Central memory CD4-positive, alpha-beta T cell (primary cell): ENCODE results near the gene VENTX.

Experiments
- DNase-seq: peaks from one replicate; pipeline ENCODE4 v3.0.0; 2022

VENTX gene

DNA sequence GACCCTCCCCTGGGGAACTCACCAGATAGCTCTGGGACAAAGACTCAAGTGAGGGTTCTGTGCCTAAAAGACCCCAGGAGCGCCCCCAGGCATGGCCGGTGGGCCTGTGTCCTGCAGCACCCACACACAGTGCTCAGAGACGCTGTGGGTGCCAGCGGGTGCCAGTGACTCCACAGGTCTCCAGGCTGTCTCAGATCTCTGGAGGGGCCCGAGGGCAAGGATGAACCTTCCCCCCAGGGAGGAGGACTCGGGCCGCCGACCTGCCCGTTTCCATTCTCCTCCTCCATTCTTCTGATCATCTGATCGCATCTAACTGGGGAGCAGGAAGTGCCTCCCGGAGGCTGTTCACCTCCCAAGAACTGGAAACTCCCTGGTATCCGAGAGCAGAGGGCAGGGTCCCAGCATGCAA, 38.0 kb downstream of the VENTX start:
- peak; percentile 39 for DNase-seq

DNA sequence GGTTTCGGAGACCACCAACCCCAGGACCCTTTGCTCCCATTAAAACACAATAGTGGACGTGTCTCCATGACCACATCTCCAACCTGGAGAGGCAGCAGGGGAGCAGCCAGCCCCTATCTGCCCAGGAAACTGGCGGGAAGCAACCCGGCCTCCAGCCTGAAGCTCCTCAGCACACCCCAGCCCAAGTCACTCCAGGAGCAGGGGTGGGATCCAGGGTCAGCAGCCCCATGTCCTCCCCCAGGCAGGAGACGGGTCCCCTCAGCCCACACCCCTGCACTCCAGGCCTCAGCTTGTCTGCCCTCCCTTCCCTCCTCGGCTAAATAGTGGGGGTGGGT, 38.4 kb downstream of the VENTX start:
- DNase-seq, result peak; percentile 30

DNA sequence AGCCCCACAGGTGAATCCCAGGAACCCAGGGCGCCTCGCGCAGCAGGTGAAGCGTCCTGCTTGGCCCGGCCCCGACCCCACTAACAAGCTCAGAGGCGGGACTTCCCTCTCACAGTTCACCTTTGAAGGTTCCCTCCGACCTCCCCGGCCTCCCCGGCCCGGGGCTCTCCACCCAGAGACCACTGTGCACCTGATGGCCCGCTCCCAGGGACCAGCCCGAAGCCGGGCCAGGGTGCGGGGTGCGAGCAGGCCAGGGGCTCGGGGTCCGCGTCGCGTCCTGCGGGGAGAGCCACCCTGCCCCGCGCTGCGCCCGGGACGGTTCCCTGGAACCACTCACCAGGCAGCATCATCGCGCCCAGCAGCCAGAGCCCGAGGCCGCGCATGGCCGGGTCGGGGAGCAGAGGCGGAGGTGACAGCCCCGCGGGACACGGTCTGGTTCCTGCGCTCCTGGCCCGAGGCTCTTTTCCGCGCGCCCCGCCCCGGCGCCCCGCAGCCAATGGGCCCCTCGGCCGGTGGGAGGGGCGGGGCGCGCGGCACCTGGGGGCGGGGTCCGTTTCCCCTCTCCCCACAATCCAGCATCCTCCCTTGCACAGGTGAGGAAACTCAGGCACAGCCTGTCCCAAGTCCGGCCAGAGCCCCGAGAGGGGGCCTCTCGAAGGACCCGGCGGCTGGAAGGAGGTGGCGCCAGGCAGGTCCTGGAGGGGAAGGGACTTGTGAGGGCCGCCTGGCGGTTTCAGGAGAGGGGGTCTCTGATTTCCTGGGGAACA, 39.0 kb downstream of the VENTX start, which contains the start of gene ADAM8:
TSS of gene ADAM8 (minus strand) at position 434 of the 767 bp plus-strand sequence. CDS start at position 383, 51 bp downstream.
- peak; percentile 60 for DNase-seq

DNA sequence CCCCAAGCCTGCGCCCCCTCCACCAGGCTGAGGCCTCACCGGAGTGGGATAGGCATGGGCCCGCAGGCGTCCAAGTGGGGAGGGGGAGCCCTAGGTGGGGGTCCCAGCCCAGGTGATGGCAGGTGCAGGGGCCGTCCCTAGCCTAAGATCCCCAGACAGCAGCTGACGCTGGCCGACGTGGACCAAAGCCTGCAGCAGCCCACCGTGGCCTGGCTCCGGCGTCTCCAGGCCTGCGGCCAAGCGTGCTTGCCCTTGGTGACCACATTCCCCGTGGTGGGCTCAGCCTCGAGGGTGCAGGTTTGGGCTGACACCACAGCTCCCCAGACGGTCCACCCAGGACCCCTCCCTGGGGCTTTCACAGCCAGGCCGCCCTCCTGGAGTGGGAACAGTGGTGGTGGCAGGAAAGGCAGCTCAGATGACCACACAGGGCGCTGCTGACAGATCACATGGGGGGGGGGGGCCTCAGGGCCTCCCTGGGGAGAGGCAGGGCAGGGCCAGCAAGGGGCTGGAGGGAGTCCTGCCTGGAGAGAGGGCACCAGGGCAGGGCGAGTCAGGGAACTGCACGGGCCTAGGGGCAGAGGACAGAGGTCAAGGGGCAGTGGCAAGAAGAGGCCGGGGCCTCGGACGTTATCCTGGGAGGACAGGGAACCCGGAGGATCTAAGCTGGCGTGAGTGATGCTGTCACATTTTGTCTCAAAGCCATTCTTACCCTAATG, 39.8 kb downstream of the VENTX start:
- DNase-seq, result no peak

DNA sequence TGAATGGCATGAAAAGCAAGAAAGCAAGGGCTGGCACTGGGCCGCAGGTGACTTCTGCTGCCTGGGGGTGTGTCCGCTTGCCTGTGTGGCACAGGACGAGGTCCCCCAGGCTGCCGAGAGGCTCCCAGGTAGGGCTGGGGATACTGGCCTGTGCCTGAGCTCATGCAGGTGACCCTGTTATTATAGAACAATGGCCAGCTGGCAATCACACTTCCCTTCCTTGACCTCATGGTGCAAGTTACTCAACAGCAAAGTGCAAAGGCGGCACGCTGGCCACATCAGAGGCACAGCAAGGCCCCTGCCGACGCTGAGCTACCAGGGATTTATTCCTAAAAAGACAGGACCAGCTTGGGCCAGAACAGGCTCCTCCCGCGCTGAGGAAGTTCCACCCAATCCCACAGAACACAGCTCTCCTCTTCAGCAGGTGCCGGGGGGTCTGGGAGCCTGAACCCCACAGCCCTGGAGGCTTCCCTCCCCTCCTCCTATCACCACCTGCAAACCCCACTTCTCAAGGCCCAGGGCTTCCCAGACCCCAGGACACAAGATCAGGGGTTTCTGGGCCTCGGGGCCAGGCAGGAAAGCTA, 40.4 kb downstream of the VENTX start:
- peak; percentile 16 for DNase-seq

DNA sequence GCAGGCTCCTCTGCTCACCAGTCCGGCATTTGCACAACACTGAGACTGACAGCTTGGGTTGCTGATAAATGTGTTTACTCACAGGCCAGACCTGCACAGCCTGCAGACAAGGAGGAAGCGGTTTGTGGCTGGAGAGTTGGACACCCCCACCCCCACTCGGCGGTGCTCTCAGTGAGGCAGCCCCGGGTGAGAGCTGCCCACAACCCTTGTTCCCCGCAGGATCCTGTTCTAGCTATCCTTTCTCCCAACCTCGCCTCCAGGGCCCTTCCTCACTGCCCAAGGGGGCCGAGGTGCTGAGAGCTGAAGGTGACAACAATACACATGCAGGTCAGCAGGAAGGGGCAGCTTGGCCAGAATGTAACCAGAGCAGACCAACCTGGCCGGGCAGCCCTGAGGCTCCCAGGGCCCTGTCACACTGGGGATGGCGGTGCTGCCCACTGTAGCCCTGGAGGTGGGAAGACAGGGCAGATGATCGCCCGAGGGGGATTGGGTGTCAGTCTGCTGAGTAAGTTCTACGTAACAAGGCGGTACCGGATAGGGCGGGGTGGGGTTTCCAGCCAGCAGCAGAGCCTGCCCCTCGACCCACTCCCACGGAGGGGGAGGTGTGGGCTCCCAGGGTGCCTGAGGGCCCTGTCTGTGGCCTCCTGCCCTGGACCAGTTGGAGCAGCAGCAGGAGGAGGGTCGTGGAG, 41.1 kb downstream of the VENTX start:
- DNase-seq, result peak; percentile 78

DNA sequence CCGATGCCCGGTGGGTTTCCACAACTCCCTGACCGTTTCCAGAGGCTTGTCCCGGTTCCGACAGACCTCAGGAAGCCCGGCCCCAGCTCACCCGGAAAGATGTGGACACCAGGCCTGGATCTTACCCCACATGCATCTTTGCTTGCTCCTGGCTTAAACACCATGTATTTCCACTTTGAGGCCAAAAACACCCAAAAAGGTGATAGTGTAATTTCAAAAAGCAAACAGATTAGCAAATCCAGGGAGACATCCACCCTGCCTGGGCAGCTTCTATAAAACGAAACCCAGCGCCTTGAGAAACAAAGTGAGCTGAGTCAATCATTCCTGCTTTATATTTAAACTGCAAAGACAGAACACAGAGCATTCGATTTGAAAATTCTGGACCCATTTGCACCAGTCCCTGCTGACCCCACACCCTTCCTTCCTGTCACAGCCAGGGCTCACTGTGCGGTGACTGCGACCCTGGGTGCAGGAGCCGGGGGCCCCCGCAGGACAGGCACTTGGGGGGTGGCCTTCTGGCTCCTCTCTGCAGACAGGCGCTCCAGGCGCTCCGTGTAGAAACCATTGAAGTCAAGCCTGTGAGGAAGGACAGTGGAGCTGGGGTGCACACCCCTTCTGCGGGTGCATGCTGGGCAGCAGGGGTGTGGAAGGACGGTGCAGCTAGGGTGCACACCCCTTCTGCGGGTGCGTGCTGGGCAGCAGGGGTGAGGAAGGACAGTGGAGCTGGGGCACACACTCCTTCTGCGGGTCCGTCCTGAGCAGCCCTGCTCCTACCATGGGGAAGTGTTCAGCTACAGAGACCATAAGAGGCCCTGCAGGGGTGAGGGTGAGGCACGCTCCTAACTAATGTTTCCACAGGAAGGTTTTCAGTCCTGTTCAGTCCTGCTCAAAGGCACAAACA, 41.9 kb downstream of the VENTX start:
- DNase-seq, result no peak

DNA sequence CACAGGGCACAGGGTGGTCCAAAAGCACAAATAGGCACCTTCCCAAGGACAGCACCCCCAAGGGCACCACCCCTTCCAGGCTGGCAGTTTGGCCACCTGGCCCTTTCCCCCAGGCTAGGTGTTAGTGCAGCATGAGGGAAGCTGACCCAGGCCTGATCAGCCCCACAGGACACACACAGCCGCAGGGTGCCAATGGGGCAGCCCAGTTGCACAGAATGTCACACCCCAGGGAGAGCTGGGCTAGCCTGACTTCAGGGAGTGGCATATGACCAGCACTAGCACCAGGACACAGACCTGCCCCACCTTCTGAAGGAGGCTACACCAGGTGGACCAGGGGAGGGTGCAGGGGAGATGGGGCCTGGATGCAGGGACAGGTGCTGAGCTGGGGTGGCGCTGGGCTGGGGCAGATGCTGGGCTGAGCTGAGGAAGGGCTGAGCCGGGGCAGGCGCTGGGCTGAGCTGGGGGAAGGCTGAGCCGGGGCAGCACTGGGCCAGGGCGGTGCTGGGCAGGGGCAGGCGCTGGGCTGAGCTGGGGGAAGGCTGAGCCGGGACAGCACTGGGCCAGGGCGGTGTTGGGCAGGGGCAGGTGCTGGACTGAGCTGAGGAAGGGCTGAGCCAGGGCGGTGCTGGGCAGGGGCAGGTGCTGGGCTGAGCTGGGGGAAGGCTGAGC, 42.9 kb downstream of the VENTX start:
- no peak for DNase-seq

DNA sequence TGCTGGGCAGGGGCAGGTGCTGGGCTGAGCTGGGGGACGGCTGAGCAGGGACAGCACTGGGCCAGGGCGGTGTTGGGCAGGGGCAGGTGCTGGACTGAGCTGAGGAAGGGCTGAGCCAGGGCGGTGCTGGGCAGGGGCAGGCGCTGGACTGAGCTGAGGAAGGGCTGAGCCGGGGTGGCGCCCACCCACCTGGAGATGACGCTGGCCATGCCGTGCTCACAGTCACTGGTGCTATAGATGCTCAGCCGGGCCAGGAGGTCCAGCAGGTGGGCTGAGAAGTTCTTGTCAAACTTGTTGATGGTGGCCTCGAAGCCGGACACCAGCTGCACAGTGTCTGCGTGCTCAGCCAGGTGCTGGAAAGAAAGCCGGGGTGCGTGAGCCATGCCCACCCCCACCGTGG, 43.4 kb downstream of the VENTX start:
- DNase-seq, result no peak

DNA sequence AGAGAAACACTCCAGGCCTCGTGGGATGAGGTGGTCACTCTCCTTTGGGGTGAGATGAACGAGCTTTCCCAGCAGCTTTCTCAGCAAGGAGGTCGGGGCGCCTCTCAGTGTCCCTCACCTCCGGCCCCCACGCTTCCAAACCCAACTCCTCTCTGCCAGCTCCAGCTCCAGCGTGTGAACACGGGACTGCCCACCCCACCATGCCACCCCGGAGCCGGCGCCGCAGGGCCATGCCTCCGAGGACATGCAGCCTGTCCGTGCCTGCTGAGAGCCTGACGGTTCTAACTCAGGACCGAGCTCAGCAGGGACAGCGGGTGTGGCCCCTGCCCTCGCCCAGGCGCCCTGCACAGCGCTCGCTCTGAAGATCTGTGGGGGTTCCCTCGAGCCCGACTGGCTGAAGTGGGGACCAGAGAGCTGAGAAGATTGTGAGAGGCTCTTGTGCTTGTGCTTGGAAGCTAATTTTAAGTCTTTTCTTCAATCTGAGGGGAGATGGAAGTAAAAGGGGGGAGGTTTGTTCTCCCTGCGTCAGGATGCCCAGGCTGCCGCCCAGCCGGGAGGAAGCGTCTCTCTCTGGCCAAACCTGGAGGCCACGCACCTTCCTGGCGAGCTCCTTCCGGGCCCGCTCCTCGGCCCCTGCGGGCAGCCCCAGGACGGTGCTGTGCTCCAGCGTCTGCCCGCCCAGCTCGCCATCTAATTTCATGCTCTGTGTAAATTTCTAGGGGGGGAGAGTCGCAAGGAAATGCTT, 44.1 kb downstream of the VENTX start:
- DNase-seq, result no peak

DNA sequence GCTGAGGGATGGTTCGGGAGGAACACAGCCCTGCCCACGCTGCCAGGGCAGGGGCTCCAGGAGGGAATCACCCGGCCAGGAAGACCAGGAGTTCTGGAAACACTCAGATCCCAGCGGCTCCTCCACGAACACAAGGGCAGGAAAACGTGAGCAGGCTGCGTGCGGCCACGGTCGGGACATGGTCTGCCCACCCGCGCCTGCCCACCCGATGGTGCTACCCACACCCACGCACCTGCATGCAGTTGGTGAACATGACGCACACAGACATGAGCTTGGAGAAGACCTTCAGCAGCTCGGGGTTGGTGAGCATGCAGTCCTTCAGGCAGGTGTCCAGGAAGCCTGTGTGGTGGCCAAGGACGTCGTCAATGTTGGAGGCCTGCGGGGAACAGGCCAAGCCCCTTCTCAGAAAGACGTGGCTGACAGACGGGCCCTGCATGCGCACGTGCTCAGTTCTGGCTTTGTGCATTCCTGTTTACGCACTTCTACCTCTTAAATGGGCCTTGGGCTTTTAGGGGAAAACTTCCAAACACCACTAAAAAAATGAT, 45.3 kb downstream of the VENTX start:
- no peak for DNase-seq

DNA sequence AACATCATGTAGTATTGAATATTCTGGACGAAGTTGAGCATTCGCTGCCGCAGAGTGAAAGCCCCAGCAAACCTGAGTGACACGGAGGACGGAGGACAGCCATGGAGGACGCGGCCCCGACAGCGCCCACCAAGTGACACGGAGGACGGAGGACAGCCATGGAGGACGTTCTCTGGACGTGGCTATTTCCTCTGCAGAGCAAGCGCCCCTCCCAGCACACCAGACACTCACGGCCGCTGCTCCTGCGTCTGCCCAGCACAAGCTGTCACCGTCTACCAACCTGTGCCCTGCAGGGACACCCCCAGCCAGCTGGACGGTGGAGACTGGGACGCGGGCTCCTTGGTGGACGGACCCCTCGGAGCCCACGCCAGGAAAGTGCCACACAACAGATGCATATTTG, 46.3 kb downstream of the VENTX start:
- no peak for DNase-seq

DNA sequence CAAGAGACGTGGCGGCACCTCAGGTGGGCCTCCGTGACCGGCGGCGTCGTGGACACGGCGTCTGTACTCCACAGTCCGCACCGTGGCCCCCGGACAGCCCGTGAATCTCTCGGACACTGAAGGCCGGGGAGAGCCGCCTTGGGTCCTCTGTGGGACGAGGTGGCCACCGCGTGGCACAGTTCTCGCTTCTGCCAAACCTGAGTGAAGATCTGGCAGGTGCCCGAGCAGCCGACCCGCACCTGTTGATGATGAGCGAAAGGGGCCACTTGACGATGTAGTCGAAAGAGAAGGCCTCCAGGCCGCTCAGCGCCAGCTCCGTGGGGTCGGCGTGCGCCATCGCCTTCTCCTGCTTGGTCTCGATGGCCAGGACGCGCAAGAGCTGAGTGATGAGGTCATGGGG, 47.6 kb downstream of the VENTX start:
- no peak for DNase-seq

DNA sequence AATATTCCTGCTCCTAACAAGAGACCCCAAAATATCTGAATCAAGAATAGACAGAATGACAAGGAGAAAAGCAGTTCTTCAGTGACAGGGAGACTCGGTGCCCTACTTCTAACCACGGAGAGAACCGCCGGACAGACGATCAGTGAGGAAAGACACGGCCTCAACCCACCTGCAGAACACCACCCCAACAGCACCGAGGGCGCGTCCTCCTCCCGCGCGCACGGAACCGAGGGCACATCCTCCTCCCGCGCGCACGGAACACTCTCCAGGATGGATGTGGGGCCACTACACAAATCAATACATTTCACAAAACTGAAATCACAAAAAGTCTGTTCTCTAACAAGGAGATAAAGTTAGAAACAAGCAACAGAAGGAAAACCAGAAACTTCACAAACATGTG, 48.7 kb downstream of the VENTX start:
- DNase-seq, result no peak

DNA sequence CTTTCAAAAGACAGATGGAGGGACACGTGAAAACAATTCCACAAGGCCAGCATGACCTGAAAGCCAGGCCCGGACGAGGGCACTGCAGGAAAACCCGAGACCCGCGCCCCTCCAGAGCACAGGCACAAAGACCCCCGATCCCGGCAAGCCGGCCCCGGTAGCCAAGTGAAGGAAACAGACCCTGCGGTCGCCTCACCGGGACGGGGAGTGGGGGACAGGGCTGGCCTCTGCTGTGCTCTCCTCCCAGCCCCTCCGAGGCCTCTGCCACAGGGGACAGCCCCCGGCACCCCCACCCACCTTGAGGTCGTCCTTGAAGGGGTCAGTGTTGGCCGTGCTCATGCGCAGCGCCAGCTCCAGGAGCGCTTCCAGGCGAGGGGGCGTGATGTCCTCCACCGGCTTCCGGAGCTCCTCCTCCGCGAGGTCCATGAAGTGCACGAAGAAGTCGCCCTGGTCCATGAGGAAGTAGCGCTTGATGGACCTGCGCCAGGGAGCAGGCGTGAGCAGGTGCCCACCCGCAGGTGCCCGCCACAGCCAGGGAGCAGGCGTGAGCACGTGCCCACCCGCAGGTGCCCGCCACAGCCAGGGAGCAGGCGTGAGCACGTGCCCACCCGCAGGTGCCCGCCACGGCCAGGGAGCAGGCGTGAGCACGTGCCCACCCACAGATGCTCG, 50.3 kb downstream of the VENTX start:
- no peak for DNase-seq

DNA sequence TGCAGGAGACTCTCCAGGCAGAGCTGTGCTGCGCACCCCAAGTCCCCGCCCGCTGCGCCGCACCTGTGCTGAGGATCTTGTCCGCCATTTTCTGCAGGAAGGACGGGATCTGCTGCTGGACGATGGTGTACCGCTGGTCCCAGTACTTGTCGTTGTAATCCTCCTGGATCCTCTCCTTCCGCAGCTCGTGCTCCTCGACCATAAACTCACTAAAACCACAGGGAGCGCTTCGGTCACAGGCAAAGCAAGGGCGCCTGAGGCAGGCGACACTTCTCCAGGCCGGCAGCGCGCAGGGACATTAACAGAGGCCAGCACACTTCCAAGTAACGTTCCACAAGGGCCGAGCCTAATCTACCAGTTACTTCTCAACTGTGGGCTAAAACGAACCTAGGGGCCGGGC, 52.1 kb downstream of the VENTX start:
- DNase-seq, result no peak
